ENCODE data around the gene RTN4R.

GRCh38 chr22:20210473-20211059 is 57.6 kb downstream of the RTN4R start:
- TF ChIP-seq, protein P1, sequence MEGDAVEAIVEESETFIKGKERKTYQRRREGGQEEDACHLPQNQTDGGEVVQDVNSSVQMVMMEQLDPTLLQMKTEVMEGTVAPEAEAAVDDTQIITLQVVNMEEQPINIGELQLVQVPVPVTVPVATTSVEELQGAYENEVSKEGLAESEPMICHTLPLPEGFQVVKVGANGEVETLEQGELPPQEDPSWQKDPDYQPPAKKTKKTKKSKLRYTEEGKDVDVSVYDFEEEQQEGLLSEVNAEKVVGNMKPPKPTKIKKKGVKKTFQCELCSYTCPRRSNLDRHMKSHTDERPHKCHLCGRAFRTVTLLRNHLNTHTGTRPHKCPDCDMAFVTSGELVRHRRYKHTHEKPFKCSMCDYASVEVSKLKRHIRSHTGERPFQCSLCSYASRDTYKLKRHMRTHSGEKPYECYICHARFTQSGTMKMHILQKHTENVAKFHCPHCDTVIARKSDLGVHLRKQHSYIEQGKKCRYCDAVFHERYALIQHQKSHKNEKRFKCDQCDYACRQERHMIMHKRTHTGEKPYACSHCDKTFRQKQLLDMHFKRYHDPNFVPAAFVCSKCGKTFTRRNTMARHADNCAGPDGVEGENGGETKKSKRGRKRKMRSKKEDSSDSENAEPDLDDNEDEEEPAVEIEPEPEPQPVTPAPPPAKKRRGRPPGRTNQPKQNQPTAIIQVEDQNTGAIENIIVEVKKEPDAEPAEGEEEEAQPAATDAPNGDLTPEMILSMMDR (IDR thresholded peaks at IDR 0.05 in 2 of 3, conservative IDR thresholded peaks at IDR 0.05 in 1 of 3; ENCODE audit: insufficient read depth in 2 of 3, low read depth in 1 of 3, low read length in 3 of 3): no peak
- TF ChIP-seq FOXJ3 (CRISPR knock-in tag; IDR thresholded peaks at IDR 0.05) (no peak), TBP (optimal IDR thresholded peaks at IDR 0.05; ENCODE audit: low read depth, low read length) (no peak)

Data from K562 (cell line).